HCT116 (cell line): ENCODE data around the gene PDK1. TPM values are rescaled to one million over a fixed set of nuclear protein-coding genes. Genes with fewer than 3 reads are reported as not detected.

Experiments used
- ATAC-seq: fragments of 200-7000 bp; cut with Tn5 transposase; 2 replicates; pipeline ENCODE4 v1.9.1; 2020; ENCODE audit warnings: mild to moderate bottlenecking, moderate library complexity
- BruUV-seq: library from RNA; stranded (reverse); fragments of 400-500 nt; replicated peaks from 2 replicates; lab custom pipeline; 2021; lab: Mats Ljungman, UMichigan
- CTCF ChIA-PET: fragments of 300-600 bp; sonication (Branson Sonifier 250); formaldehyde crosslinking; loops from one replicate; lab custom pipeline; 2021; ENCODE audit warnings: antibody characterized with exemption; lab: Charles Lee
- POLR2A ChIA-PET: fragments of 300-600, 350-600 bp; sonication (Branson Sonifier 250); formaldehyde crosslinking; loops from one replicate; lab custom pipeline; 2021; ENCODE audit warnings: antibody characterized with exemption; lab: Charles Lee
- RAD21 ChIA-PET, 2 experiments: fragments of 300-600 bp; sonication (Branson Sonifier 250); formaldehyde crosslinking; loops; one replicate each; lab custom pipeline; 2023; ENCODE audit warnings: low total read pairs in 2 of 2; ENCODE audit not compliant: uncharacterized antibody in 2 of 2, unreplicated experiment in 2 of 2, low non-redundant PET in 1 of 2; lab: Charles Lee
- DNase-seq: peaks from one replicate; pipeline ENCODE4 v3.0.0-alpha.2; 2010; ENCODE audit warnings: low read depth, low spot score
- H2AFZ ChIP-seq: fragments of 200-600 bp; shearing (Covaris generic), sonication (generic); 2 replicates; pipeline ENCODE4 v1.6.1; 2017; ENCODE audit warnings: low read depth, mixed run types, mixed read lengths, antibody characterized with exemption, low read length; ENCODE audit not compliant: poor library complexity, severe bottlenecking
- H3K27ac ChIP-seq: 2 replicates; pipeline ENCODE4 v1.5.1; 2012; ENCODE audit warnings: low read depth, low read length
- H3K27me3 ChIP-seq: fragments of 200-600 bp; sonication (generic); 2 replicates; pipeline ENCODE4 v1.6.1; 2016; ENCODE audit warnings: mixed run types, low read length, mixed read lengths; ENCODE audit not compliant: insufficient read depth
- H3K36me3 ChIP-seq, 2 experiments: fragments of 200-500 bp in 1 of 2; fragments of 200-600 bp in 1 of 2; sonication (Bioruptor generic) in 1 of 2; sonication (generic) in 1 of 2; 2 replicates each; pipeline versions ENCODE4 v1.5.1 to v1.6.1; 2014 to 2016; ENCODE audit warnings: low read length in 2 of 2, inconsistent platforms in 1 of 2, mixed read lengths in 1 of 2, mixed run types in 1 of 2; ENCODE audit not compliant: insufficient read depth in 2 of 2, control insufficient read depth in 1 of 2
- H3K4me1 ChIP-seq, 2 experiments: fragments of 200-600 bp in 1 of 2; sonication (generic) in 1 of 2; 2 replicates each; pipeline versions ENCODE4 v1.5.1 to v1.6.1; 2012 to 2017; ENCODE audit warnings: low read length in 2 of 2, inconsistent platforms in 1 of 2, mild to moderate bottlenecking in 1 of 2, mixed read lengths in 1 of 2, mixed run types in 1 of 2, moderate library complexity in 1 of 2; ENCODE audit not compliant: insufficient read depth in 2 of 2, control insufficient read depth in 1 of 2
- H3K4me2 ChIP-seq: fragments of 200-600 bp; sonication (generic); 2 replicates; pipeline ENCODE4 v1.6.1; 2017; ENCODE audit warnings: mixed run types, low read length, mixed read lengths
- H3K4me3 ChIP-seq, 2 experiments: fragments of 200-600 bp in 1 of 2; sonication (generic) in 1 of 2; replicated peaks in 1 of 2; 2 replicates each; pipeline ENCODE4 v1.5.1; 2011 to 2016; ENCODE audit warnings: low read length in 2 of 2, control low read depth in 1 of 2, low read depth in 1 of 2, mild to moderate bottlenecking in 1 of 2, mixed read lengths in 1 of 2, mixed run types in 1 of 2
- H3K79me2 ChIP-seq: fragments of 200-600 bp; sonication (generic); 2 replicates; pipeline ENCODE4 v1.6.1; 2017; ENCODE audit warnings: mild to moderate bottlenecking, mixed run types, low read length, moderate library complexity, mixed read lengths; ENCODE audit not compliant: insufficient read depth
- H3K9ac ChIP-seq: fragments of 200-600 bp; sonication (generic); 2 replicates; pipeline ENCODE4 v1.6.1; 2016; ENCODE audit warnings: low read length, mixed read lengths
- H3K9me2 ChIP-seq: fragments of 200-600 bp; sonication (generic), shearing (Covaris generic); 2 replicates; pipeline ENCODE4 v1.6.1; 2017; ENCODE audit warnings: mixed run types, mild to moderate bottlenecking, moderate library complexity; ENCODE audit not compliant: insufficient read depth
- H3K9me3 ChIP-seq, 2 experiments: fragments of 200-500 bp in 1 of 2; fragments of 200-600 bp in 1 of 2; sonication (Bioruptor generic) in 1 of 2; sonication (generic) in 1 of 2; 2 replicates each; pipeline ENCODE4 v1.6.1; 2014 to 2017; ENCODE audit warnings: low read length in 2 of 2, mixed read lengths in 2 of 2, inconsistent platforms in 1 of 2, low read depth in 1 of 2, mild to moderate bottlenecking in 1 of 2, mixed run types in 1 of 2, moderate library complexity in 1 of 2; ENCODE audit not compliant: control insufficient read depth in 1 of 2, insufficient read depth in 1 of 2
- H4K20me1 ChIP-seq: fragments of 200-600 bp; sonication (generic), shearing (Covaris generic); 2 replicates; pipeline ENCODE4 v1.6.1; 2017; ENCODE audit warnings: mixed run types, mild to moderate bottlenecking, moderate library complexity; ENCODE audit not compliant: insufficient read depth
- ATF3 ChIP-seq: IDR thresholded peaks from 2 replicates; pipeline ENCODE4 v1.6.1; 2012
- CBX3 ChIP-seq: IDR thresholded peaks from 2 replicates; pipeline ENCODE4 v1.6.1; 2012; ENCODE audit warnings: low read depth
- CTCF ChIP-seq, 3 experiments: fragments of 200-600 bp in 1 of 3; sonication (generic) in 1 of 3; IDR thresholded peaks in 2 of 3; conservative IDR thresholded peaks in 1 of 3; 2 replicates each; pipeline ENCODE4 v1.5.1; 2012 to 2017; ENCODE audit warnings: low read depth in 2 of 3, low read length in 2 of 3, antibody characterized with exemption in 1 of 3, borderline replicate concordance in 1 of 3, control low read depth in 1 of 3, mild to moderate bottlenecking in 1 of 3, mixed read lengths in 1 of 3, mixed run types in 1 of 3, moderate library complexity in 1 of 3; ENCODE audit not compliant: insufficient read depth in 1 of 3
- ELF1 ChIP-seq: IDR thresholded peaks from 2 replicates; pipeline ENCODE4 v1.6.1; 2012; ENCODE audit warnings: low read depth, borderline replicate concordance
- EZH2 ChIP-seq: fragments of 200-600 bp; sonication (generic); IDR thresholded peaks from 2 replicates; pipeline ENCODE4 v1.6.1; 2017; ENCODE audit warnings: antibody characterized with exemption, mixed run types
- FOSL1 ChIP-seq: IDR thresholded peaks from 2 replicates; pipeline ENCODE4 v1.6.1; 2012; ENCODE audit warnings: low read depth
- JUND ChIP-seq: IDR thresholded peaks from 2 replicates; pipeline ENCODE4 v1.6.1; 2012
- POLR2A ChIP-seq: IDR thresholded peaks from 2 replicates; pipeline ENCODE4 v1.7.0; 2011; ENCODE audit warnings: borderline replicate concordance; ENCODE audit not compliant: insufficient read depth, insufficient read length; ENCODE audit errors: extremely low read depth
- POLR2AphosphoS5 ChIP-seq: IDR thresholded peaks from 2 replicates; pipeline ENCODE4 v1.6.1; 2011; ENCODE audit warnings: mild to moderate bottlenecking, low read depth, low read length, moderate library complexity
- RAD21 ChIP-seq: IDR thresholded peaks from 2 replicates; pipeline ENCODE4 v1.6.1; 2012; ENCODE audit warnings: low read depth, mild to moderate bottlenecking
- REST ChIP-seq: IDR thresholded peaks from 2 replicates; pipeline ENCODE4 v1.6.1; 2012; ENCODE audit warnings: low read depth
- SIN3A ChIP-seq: IDR thresholded peaks from 2 replicates; pipeline ENCODE4 v1.6.1; 2012; ENCODE audit warnings: low read depth
- SP1 ChIP-seq: IDR thresholded peaks from 2 replicates; pipeline ENCODE4 v1.6.1; 2012; ENCODE audit warnings: low read depth
- SRF ChIP-seq: IDR thresholded peaks from 2 replicates; pipeline ENCODE4 v1.6.1; 2012; ENCODE audit warnings: low read depth
- TCF7L2 ChIP-seq: IDR thresholded peaks from 2 replicates; pipeline ENCODE4 v1.7.0; 2011; ENCODE audit warnings: borderline replicate concordance, inconsistent platforms; ENCODE audit not compliant: insufficient read depth, insufficient read length; ENCODE audit errors: extremely low read depth
- YY1 ChIP-seq: IDR thresholded peaks from 2 replicates; pipeline ENCODE4 v1.6.1; 2011; ENCODE audit warnings: low read length, low read depth, moderate library complexity, mild to moderate bottlenecking; ENCODE audit not compliant: insufficient replicate concordance; ENCODE audit errors: extremely low read depth
- ZBTB33 ChIP-seq: IDR thresholded peaks from 2 replicates; pipeline ENCODE4 v1.6.1; 2011; ENCODE audit warnings: mild to moderate bottlenecking, low read length, moderate library complexity; ENCODE audit not compliant: insufficient replicate concordance; ENCODE audit errors: extremely low read depth
- ZFX ChIP-seq: fragments of 450-650 bp; IDR thresholded peaks from 2 replicates; pipeline ENCODE4 v1.6.1; 2017
- ZNF274 ChIP-seq: fragments of 200-500 bp; sonication (Bioruptor generic); IDR thresholded peaks from 2 replicates; pipeline ENCODE4 v1.6.1; 2014; ENCODE audit warnings: mild to moderate bottlenecking, low read depth, low read length, inconsistent platforms
- intact Hi-C: fragments of 100-400 bp; cut with micrococcal nuclease; formaldehyde crosslinking; loops from 2 replicates; pipeline ENCODE4 v1.10.0; 2022
- total RNA-seq: library from RNA; stranded (reverse); gene quantifications from one replicate; pipeline ENCODE4 v1.2.1, GENCODE V29; 2021; ENCODE audit not compliant: unreplicated experiment
- TF ChIP-seq, protein P1 (sequence below): IDR thresholded peaks from 2 replicates; pipeline ENCODE4 v1.6.1; 2012

PDK1 gene
- total RNA-seq, 1 experiment from 2014 or later = 21.3 TPM

GRCh38 chr2:172640389-172640788 is 84.5 kb downstream of the PDK1 start:
- Histone ChIP-seq H3K79me2 (no peaks in the 10 kb centered on the region), H3K4me2 (no peak overlapping the region), H3K9me2 (no peaks in the 10 kb centered on the region), H3K27ac (no peak overlapping the region), H2AFZ (no peak overlapping the region), H3K27me3 (no peaks in the 10 kb centered on the region), H3K4me3 (no peak overlapping the region), H3K36me3 (no peaks in the 10 kb centered on the region), H3K9me3 (no peaks in the 10 kb centered on the region), H4K20me1 (no peaks in the 10 kb centered on the region), H3K4me1 (peaks cover 0 to 14% of the 10 kb centered on the region in 2 experiments; a peak in 2 of 4 replicates), H3K9ac (no peak overlapping the region)
- no peak for DNase-seq
- TF ChIP-seq ZFX (no peak), FOSL1 (no peak), SRF (no peak), CBX3 (no peak), ELF1 (no peak), SP1 (no peak), POLR2AphosphoS5 (no peak), RAD21 (no peak), SIN3A (no peak), ATF3 (no peak), JUND (no peak), ZBTB33 (no peak), ZNF274 (no peak), TCF7L2 (no peak), POLR2A (no peak), CTCF (IDR thresholded peaks at IDR 0.05 in 2 of 3, conservative IDR thresholded peaks at IDR 0.05 in 1 of 3; ENCODE audit: borderline replicate concordance in 1 of 3, insufficient read depth in 1 of 3, low read depth in 2 of 3, low read length in 2 of 3) (no peak), YY1 (no peak), EZH2 (no peak), REST (no peak)
- TF ChIP-seq, protein P1, sequence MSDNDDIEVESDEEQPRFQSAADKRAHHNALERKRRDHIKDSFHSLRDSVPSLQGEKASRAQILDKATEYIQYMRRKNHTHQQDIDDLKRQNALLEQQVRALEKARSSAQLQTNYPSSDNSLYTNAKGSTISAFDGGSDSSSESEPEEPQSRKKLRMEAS = no peak
- no TSS peak for BruUV-seq
- no peak for ATAC-seq
- CTCF ChIA-PET = no interaction called here
- RAD21 ChIA-PET = no interaction called here
- intact Hi-C loops = no loop called here
- POLR2A ChIA-PET = no interaction called here
